HEK293T (cell line): ENCODE measurements around the gene RASSF4.

Experiments used
- CTCF ChIA-PET: fragments of 350-600 bp; formaldehyde crosslinking; extraction: SDS; loops from one replicate; lab custom pipeline; 2021; ENCODE audit warnings: antibody characterized with exemption, inconsistent platforms; lab: Yijun Ruan, JAX
- POLR2A ChIA-PET: fragments of 350-600 bp; formaldehyde crosslinking; extraction: SDS; loops from one replicate; lab custom pipeline; 2020; ENCODE audit warnings: antibody characterized with exemption, inconsistent platforms; lab: Yijun Ruan, JAX
- DNase-seq: peaks from one replicate; pipeline ENCODE4 v3.0.0; 2012; ENCODE audit warnings: mixed read lengths; ENCODE audit errors: extremely low spot score
- ARNT ChIP-seq: fragments of 450-650 bp; IDR thresholded peaks from 2 replicates; pipeline ENCODE4 v1.6.1; 2017; ENCODE audit warnings: mild to moderate bottlenecking
- BHLHE40 ChIP-seq: fragments of 450-650 bp; IDR thresholded peaks from 2 replicates; pipeline ENCODE4 v1.6.1; 2016; ENCODE audit warnings: mild to moderate bottlenecking, moderate library complexity, borderline replicate concordance
- CTBP1 ChIP-seq: fragments of 450-650 bp; IDR thresholded peaks from 2 replicates; pipeline ENCODE4 v1.6.1; 2016; ENCODE audit warnings: borderline replicate concordance
- ELF4 ChIP-seq: fragments of 450-650 bp; IDR thresholded peaks from 2 replicates; pipeline ENCODE4 v1.6.1; 2017; ENCODE audit warnings: antibody characterized with exemption
- FOXA1 ChIP-seq: fragments of 450-650 bp; IDR thresholded peaks from 2 replicates; pipeline ENCODE4 v1.6.1; 2016; ENCODE audit warnings: mild to moderate bottlenecking
- FOXK2 ChIP-seq: fragments of 450-650 bp; IDR thresholded peaks from 2 replicates; pipeline ENCODE4 v1.6.1; 2016; ENCODE audit warnings: mild to moderate bottlenecking
- FOXM1 ChIP-seq: fragments of 450-650 bp; IDR thresholded peaks from 2 replicates; pipeline ENCODE4 v1.6.1; 2017; ENCODE audit warnings: mild to moderate bottlenecking, borderline replicate concordance
- HDGF ChIP-seq: fragments of 450-650 bp; IDR thresholded peaks from 2 replicates; pipeline ENCODE4 v1.6.1; 2017; ENCODE audit warnings: antibody characterized with exemption, borderline replicate concordance
- L3MBTL2 ChIP-seq: fragments of 450-650 bp; conservative IDR thresholded peaks from 2 replicates; pipeline ENCODE4 v1.6.1; 2016; ENCODE audit warnings: mild to moderate bottlenecking
- LEF1 ChIP-seq: fragments of 450-650 bp; IDR thresholded peaks from 2 replicates; pipeline ENCODE4 v1.6.1; 2017; ENCODE audit warnings: mild to moderate bottlenecking, borderline replicate concordance
- NFRKB ChIP-seq: fragments of 450-650 bp; IDR thresholded peaks from 2 replicates; pipeline ENCODE4 v1.6.1; 2016; ENCODE audit warnings: mild to moderate bottlenecking, moderate library complexity
- PKNOX1 ChIP-seq: fragments of 450-650 bp; IDR thresholded peaks from 2 replicates; pipeline ENCODE4 v1.6.1; 2016
- SP1 ChIP-seq: fragments of 450-650 bp; IDR thresholded peaks from 2 replicates; pipeline ENCODE4 v1.6.1; 2017
- SUZ12 ChIP-seq: fragments of 450-650 bp; IDR thresholded peaks from 2 replicates; pipeline ENCODE4 v1.6.1; 2016; ENCODE audit warnings: mild to moderate bottlenecking
- TARDBP ChIP-seq: fragments of 450-650 bp; IDR thresholded peaks from 2 replicates; pipeline ENCODE4 v1.6.1; 2016
- ZNF384 ChIP-seq: fragments of 450-650 bp; IDR thresholded peaks from 2 replicates; pipeline ENCODE4 v1.6.1; 2016

The RASSF4 gene

DNA sequence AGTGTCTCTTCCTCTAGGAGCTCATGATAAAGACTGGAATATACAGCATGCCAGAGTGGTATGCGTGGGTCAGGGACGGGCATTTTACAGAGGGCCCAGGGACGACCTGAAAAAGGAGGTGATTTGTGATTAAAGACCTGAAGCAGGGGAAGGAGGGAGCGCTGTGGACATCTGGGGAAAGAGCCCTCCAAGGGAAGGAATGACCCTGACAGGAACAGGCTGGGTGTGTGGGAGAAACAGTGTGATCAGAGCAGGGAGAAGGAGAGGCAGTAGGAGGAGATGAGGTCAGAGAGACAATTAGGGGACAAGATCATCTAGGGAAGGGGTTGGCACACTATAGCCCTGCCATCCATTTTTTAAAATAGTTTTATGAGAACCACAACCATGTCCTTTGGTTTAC is 3.4 kb upstream of the RASSF4 start:
- TF ChIP-seq ARNT (no peak), SP1 (no peak), BHLHE40 (no peak), LEF1 (no peak), SUZ12 (no peak), CTBP1 (no peak)
- ChIA-PET CTCF (no interaction called here), POLR2A (no interaction called here)
- no peak for DNase-seq

GRCh38 chr10:44956717-44957706 is 2.6 kb upstream of the RASSF4 start:
- CTCF ChIA-PET = no interaction called here
- POLR2A ChIA-PET = no interaction called here
- TF ChIP-seq ELF4 (no peak), ARNT (no peak), BHLHE40 (no peak), FOXK2 (no peak), HDGF (no peak), SP1 (no peak), CTBP1 (no peak), LEF1 (no peak), NFRKB (no peak), FOXA1 (no peak), SUZ12 (no peak), FOXM1 (no peak), PKNOX1 (no peak), L3MBTL2 (no peak), ZNF384 (no peak), TARDBP (no peak)
- DNase-seq = no peak

DNA sequence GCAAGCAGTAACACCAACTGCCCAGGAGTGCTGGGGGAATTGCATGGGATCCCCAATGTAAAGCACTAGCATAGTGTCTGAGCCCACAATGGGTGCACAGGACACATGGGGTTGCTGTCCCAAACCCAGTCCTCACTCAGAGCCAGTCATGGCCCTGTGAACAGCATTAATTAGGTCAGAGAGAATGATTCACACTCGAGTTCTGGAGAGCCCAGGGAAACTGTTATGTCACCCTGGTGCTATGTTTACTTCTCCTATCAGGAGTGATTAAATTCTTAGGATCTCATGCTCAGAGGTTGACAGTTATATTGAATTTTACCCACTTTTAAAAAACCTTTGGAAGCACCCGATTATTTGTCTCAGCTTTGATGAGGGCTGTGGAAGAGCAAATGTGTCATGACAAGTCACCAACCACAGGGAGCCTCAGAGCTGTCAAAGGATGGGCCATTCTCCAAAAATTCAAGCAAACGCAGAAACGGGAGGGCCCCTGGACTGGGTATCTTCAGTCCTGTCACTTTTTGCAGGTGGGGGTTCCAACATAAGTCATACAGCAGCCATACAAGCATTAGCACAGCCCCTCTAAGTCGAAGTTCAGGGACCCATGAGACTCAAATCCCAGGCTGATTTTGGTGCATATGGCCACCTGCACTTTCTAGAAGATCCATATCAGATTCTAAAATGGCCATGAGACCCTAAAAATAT is 1.3 kb upstream of the RASSF4 start:
- DNase-seq = no peak
- ChIA-PET POLR2A (interaction anchor here (0.7 to 1.4 kb wide), 2 partner anchors 11 to 23 kb away, joined by 4 to 6 read pairs; no protein-coding TSS in a partner anchor), CTCF (no interaction called here)
- TF ChIP-seq LEF1 (no peak), FOXA1 (no peak), PKNOX1 (no peak), CTBP1 (no peak), NFRKB (no peak), FOXK2 (no peak), BHLHE40 (no peak), SP1 (no peak), SUZ12 (no peak), TARDBP (no peak), HDGF (no peak), L3MBTL2 (no peak), ARNT (no peak), FOXM1 (no peak), ZNF384 (no peak)

DNA sequence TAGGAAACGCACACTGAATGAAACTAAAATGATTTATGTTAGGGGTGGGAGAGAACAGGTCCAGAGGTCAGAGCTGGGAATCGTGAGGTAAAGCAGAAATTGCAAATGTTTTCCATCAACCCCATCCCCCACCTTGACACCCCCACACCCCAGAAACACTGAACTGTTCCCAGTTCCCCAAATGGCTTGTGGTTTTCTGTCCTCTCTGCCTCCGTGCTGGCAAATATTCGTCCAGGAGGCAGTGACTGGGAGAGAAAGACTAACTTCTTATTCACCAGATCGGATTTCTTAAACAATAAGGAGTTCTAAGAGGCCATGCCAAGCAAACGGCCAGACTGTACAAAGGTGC is 730 bp upstream of the RASSF4 start:
- ChIA-PET CTCF (no interaction called here), POLR2A (interaction anchor here (0.7 to 1.4 kb wide), 2 partner anchors 11 to 23 kb away, joined by 4 to 6 read pairs; no protein-coding TSS in a partner anchor)
- DNase-seq = no peak
- no peak for TF ChIP-seq FOXA1
- TF ChIP-seq BHLHE40 = no peak
- TF ChIP-seq TARDBP = no peak
- TF ChIP-seq ELF4 = no peak
- TF ChIP-seq FOXK2 = no peak
- TF ChIP-seq L3MBTL2 = no peak
- TF ChIP-seq FOXM1 = no peak
- no peak for TF ChIP-seq NFRKB
- no peak for TF ChIP-seq HDGF
- TF ChIP-seq ARNT = no peak
- TF ChIP-seq SP1 = no peak
- TF ChIP-seq SUZ12 = no peak
- TF ChIP-seq CTBP1 = no peak
- TF ChIP-seq PKNOX1 = no peak
- no peak for TF ChIP-seq ZNF384
- no peak for TF ChIP-seq LEF1

GRCh38 chr10:44960088-44960460 is 472 bp downstream of the RASSF4 start:
- TF ChIP-seq CTBP1 (no peak), L3MBTL2 (no peak), HDGF (no peak), ELF4 (no peak), SUZ12 (no peak), ARNT (no peak), SP1 (no peak), FOXK2 (no peak), FOXA1 (no peak), FOXM1 (no peak), NFRKB (no peak), LEF1 (no peak), PKNOX1 (no peak), TARDBP (no peak)
- DNase-seq = no peak
- ChIA-PET POLR2A (no interaction called here), CTCF (no interaction called here)
